KMS-11 (cell line): ENCODE measurements around the gene NOS1.
"Not testable (repeated sequence)": the region's sequence is repeated elsewhere in the genome, so short reads cannot be mapped to it uniquely, and the experiment has no call there.

Experiments
- H2AFZ ChIP-seq: fragments of 200-600 bp; sonication (generic); 2 replicates; pipeline ENCODE4 v1.6.1; 2016; ENCODE audit warnings: antibody characterized with exemption, mixed run types, low read depth
- H3K27ac ChIP-seq: fragments of 200-600 bp; sonication (generic); 2 replicates; pipeline ENCODE4 v1.6.1; 2016; ENCODE audit warnings: mild to moderate bottlenecking, mixed run types
- H3K27me3 ChIP-seq: fragments of 200-600 bp; sonication (generic); 2 replicates; pipeline ENCODE4 v1.6.1; 2017; ENCODE audit warnings: mild to moderate bottlenecking, low read depth, mixed run types, moderate library complexity; ENCODE audit not compliant: insufficient read depth
- H3K36me3 ChIP-seq: fragments of 200-600 bp; sonication (generic); 2 replicates; pipeline ENCODE4 v1.6.1; 2017; ENCODE audit warnings: mild to moderate bottlenecking, mixed run types; ENCODE audit not compliant: insufficient read depth
- H3K4me1 ChIP-seq: fragments of 200-600 bp; sonication (generic); 2 replicates; pipeline ENCODE4 v1.6.1; 2016; ENCODE audit warnings: mild to moderate bottlenecking, low read depth, mixed run types; ENCODE audit not compliant: poor library complexity, severe bottlenecking
- H3K4me2 ChIP-seq: fragments of 200-600 bp; sonication (generic); 2 replicates; pipeline ENCODE4 v1.7.0; 2016; ENCODE audit warnings: mild to moderate bottlenecking, mixed run types
- H3K4me3 ChIP-seq: fragments of 200-600 bp; sonication (generic); IDR thresholded peaks from 2 replicates; pipeline ENCODE4 v1.6.1; 2017; ENCODE audit warnings: low read depth, low read length, mixed read lengths; ENCODE audit not compliant: insufficient read depth
- H3K79me2 ChIP-seq: fragments of 200-600 bp; sonication (generic); 2 replicates; pipeline ENCODE4 v1.6.1; 2016; ENCODE audit warnings: low read depth, mixed run types; ENCODE audit not compliant: insufficient read depth
- H3K9ac ChIP-seq: fragments of 200-600 bp; sonication (generic); 2 replicates; pipeline ENCODE4 v1.6.1; 2016; ENCODE audit warnings: mild to moderate bottlenecking, mixed run types
- H4K20me1 ChIP-seq: fragments of 200-600 bp; sonication (generic); 2 replicates; pipeline ENCODE4 v1.6.1; 2016; ENCODE audit warnings: mild to moderate bottlenecking, mixed run types; ENCODE audit not compliant: insufficient read depth
- CTCF ChIP-seq: fragments of 200-600 bp; sonication (generic); conservative IDR thresholded peaks from 2 replicates; pipeline ENCODE4 v1.6.1; 2017; ENCODE audit warnings: low read depth, mild to moderate bottlenecking, antibody characterized with exemption, low read length, moderate library complexity, mixed read lengths

NOS1 gene

GRCh38 chr12:117188121-117188665 lies 173.2 kb downstream of the NOS1 start:
- no peak overlapping the region for H3K27ac ChIP-seq
- no peak overlapping the region for H3K9ac ChIP-seq
- no peak overlapping the region for H2AFZ ChIP-seq
- no peaks in the 10 kb centered on the region for H3K27me3 ChIP-seq
- H3K4me2 ChIP-seq: no peak overlapping the region; the same call in 1 of the 2 replicates
- H4K20me1 ChIP-seq: no peaks in the 10 kb centered on the region
- H3K4me1 ChIP-seq: peaks cover 18% of the 10 kb centered on the region
- no peak for TF ChIP-seq CTCF
- peaks cover 21% of the 10 kb centered on the region; the same call in 1 of the 2 replicates for H3K79me2 ChIP-seq
- H3K36me3 ChIP-seq: no peaks in the 10 kb centered on the region
- H3K4me3 ChIP-seq: no peak overlapping the region

GRCh38 chr12:117187421-117187820 lies 174.0 kb downstream of the NOS1 start:
- Histone ChIP-seq H3K36me3 (no peaks in the 10 kb centered on the region), H3K79me2 (peaks cover 21% of the 10 kb centered on the region; the same call in 1 of the 2 replicates)

GRCh38 chr12:117182866-117183265 lies 178.6 kb downstream of the NOS1 start:
- no peak overlapping the region for H3K4me2 ChIP-seq
- H3K79me2 ChIP-seq: 0 out of 2 replicates have a peak, but pooled peaks cover 3% of the 10 kb centered on the region
- H4K20me1 ChIP-seq: no peaks in the 10 kb centered on the region
- H2AFZ ChIP-seq: no peak overlapping the region
- no peaks in the 10 kb centered on the region for H3K27me3 ChIP-seq
- no peaks in the 10 kb centered on the region for H3K36me3 ChIP-seq
- no peak overlapping the region for H3K27ac ChIP-seq
- H3K4me3 ChIP-seq: no peak overlapping the region
- H3K4me1 ChIP-seq: peaks cover 5% of the 10 kb centered on the region
- H3K9ac ChIP-seq: no peak overlapping the region
- no peak for TF ChIP-seq CTCF

More at GRCh38 chr12:117187421-117187820, 174.0 kb downstream of the NOS1 start:
- no peak overlapping the region for H3K4me2 ChIP-seq
- no peak overlapping the region for H3K4me3 ChIP-seq
- no peaks in the 10 kb centered on the region for H3K27me3 ChIP-seq
- H3K9ac ChIP-seq: no peak overlapping the region
- H4K20me1 ChIP-seq: no peaks in the 10 kb centered on the region
- H3K27ac ChIP-seq: no peak overlapping the region
- H2AFZ ChIP-seq: no peak overlapping the region
- no peak for TF ChIP-seq CTCF
- H3K4me1 ChIP-seq: peaks cover 18% of the 10 kb centered on the region

DNA sequence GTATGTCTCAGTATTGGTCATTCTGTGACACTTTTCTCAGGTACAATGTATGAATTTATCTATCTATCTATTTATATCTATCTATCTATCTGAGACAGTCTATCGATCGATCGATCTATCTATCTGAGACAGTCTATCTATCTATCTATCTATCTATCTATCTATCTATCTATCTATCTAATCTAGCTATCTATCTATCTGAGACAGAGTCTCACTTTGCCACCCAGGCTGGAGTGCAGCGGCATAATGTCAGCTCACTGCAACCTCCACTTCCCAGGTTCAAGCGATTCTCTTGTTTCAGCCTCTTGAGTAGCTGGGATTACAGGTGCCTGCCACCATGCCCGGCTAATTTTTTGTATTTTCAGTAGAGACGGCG lies 180.0 kb downstream of the NOS1 start:
- H2AFZ ChIP-seq, H4K20me1 ChIP-seq, H3K27me3 ChIP-seq, H3K79me2 ChIP-seq, H3K36me3 ChIP-seq, H3K4me2 ChIP-seq, H3K9ac ChIP-seq, H3K4me3 ChIP-seq, H3K27ac ChIP-seq, H3K4me1 ChIP-seq: not testable (repeated sequence)

DNA sequence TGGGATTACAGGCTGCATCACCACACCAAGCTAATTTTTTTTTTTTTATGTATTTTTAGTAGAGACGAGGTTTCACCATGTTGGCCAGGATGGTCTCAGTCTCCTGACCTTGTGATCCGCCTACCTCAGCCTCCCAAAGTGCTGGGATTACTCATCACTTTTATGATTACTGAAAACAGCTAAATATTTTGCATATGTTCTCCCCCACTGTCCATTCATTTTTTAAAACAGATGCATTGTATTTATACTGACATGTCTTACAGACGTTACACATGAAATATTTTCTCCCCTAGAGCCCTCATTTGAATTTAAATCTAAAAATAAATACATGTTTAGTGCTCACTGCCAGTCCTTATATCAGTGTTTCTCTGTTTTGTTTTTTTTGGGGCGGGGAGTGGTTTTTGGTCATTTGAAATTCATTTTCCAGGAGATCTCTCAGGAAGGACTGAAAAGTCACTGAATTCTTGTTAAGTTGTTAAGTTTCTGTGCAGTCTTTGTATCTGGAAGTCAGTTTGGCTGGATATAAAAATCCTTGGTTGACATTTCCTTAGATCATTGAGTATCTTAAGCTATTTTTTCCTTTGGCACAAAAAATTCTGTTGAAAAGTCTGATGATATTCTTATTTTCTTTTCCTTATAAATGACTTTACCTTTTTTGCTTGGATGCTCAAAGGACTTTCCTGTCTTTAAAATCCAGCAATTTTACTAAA lies 180.5 kb downstream of the NOS1 start:
- Histone ChIP-seq H3K9ac (no peak overlapping the region), H2AFZ (no peak overlapping the region), H4K20me1 (no peaks in the 10 kb centered on the region), H3K4me2 (no peak overlapping the region), H3K4me3 (no peak overlapping the region), H3K79me2 (no peaks in the 10 kb centered on the region), H3K27me3 (no peaks in the 10 kb centered on the region), H3K4me1 (no peaks in the 10 kb centered on the region), H3K27ac (no peak overlapping the region), H3K36me3 (no peaks in the 10 kb centered on the region)
- no peak for TF ChIP-seq CTCF
